ENCODE results near the gene KREMEN2. TPM values are rescaled to one million over a fixed set of nuclear protein-coding genes. Genes with fewer than 3 reads are reported as not detected.

The KREMEN2 gene
- total and polyA plus RNA-seq, 9 of the 15 experiments (the other 6 are each of a cell fraction or from before 2014, with no cell fraction given) = 0.04 to 7.7 (median 1.5) TPM; not detected in 1

GRCh38 chr16:2980227-2981176 is 16.4 kb downstream of the KREMEN2 start, which contains the start of gene PKMYT1 (continued):
- peak; percentile 67 to 90 for TF ChIP-seq E2F6 (IDR thresholded peaks at IDR 0.05; ENCODE audit: borderline replicate concordance in 1 of 2, extremely low read depth in 1 of 2, insufficient read depth in 1 of 2, insufficient read length in 1 of 2, low read depth in 1 of 2, low read length in 1 of 2, poor library complexity in 1 of 2, severe bottlenecking in 1 of 2)
- no peak for TF ChIP-seq ARID3A (IDR thresholded peaks at IDR 0.05; ENCODE audit: borderline replicate concordance, low read depth, low read length)
- no peak for TF ChIP-seq ZNF551 (CRISPR knock-in tag; IDR thresholded peaks at IDR 0.05)
- TF ChIP-seq PHF8 (IDR thresholded peaks at IDR 0.05; ENCODE audit: borderline replicate concordance, low read length) = peak; percentile 90
- no peak for TF ChIP-seq XRCC4 (IDR thresholded peaks at IDR 0.05; ENCODE audit: extremely low read depth, insufficient read depth, insufficient read length)
- peak; percentile 89 for TF ChIP-seq MEIS2 (IDR thresholded peaks at IDR 0.05; ENCODE audit: partially characterized antibody)
- peak; percentile 53 for TF ChIP-seq ZNF384 (IDR thresholded peaks at IDR 0.05; ENCODE audit: low read depth, low read length)
- peak; percentile 87 for TF ChIP-seq SUPT5H (IDR thresholded peaks at IDR 0.05)
- TF ChIP-seq ZFX (CRISPR knock-in tag; IDR thresholded peaks at IDR 0.05) = peak; percentile 97
- TF ChIP-seq NEUROD1 (IDR thresholded peaks at IDR 0.05; ENCODE audit: borderline replicate concordance, low read depth, low read length, partially characterized antibody) = no peak
- TF ChIP-seq PHTF2 (CRISPR knock-in tag; IDR thresholded peaks at IDR 0.05) = no peak
- TF ChIP-seq ZNF830 (CRISPR knock-in tag; IDR thresholded peaks at IDR 0.05) = no peak
- TF ChIP-seq, protein P1, sequence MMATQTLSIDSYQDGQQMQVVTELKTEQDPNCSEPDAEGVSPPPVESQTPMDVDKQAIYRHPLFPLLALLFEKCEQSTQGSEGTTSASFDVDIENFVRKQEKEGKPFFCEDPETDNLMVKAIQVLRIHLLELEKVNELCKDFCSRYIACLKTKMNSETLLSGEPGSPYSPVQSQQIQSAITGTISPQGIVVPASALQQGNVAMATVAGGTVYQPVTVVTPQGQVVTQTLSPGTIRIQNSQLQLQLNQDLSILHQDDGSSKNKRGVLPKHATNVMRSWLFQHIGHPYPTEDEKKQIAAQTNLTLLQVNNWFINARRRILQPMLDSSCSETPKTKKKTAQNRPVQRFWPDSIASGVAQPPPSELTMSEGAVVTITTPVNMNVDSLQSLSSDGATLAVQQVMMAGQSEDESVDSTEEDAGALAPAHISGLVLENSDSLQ (IDR thresholded peaks at IDR 0.05) = no peak
- no peak for TF ChIP-seq ZNF253 (CRISPR knock-in tag; conservative IDR thresholded peaks at IDR 0.05)
- TF ChIP-seq ARID3B (CRISPR knock-in tag; IDR thresholded peaks at IDR 0.05; ENCODE audit: borderline replicate concordance) = no peak
- TF ChIP-seq HDAC3 (IDR thresholded peaks at IDR 0.05; ENCODE audit: borderline replicate concordance, partially characterized antibody) = no peak
- 0 out of 2 replicates have a peak, but pooled peaks have one; percentile 10 for TF ChIP-seq ELK3 (CRISPR knock-in tag; IDR thresholded peaks at IDR 0.05)
- no peak for TF ChIP-seq MXI1 (IDR thresholded peaks at IDR 0.05; ENCODE audit: low read depth, low read length)

All from K562 (cell line).